Measurements from ENCODE around the gene ALS2CL.
A peak's percentile ranks its signal among the peaks of the same experiment; 100 is the strongest.

The ALS2CL gene

DNA sequence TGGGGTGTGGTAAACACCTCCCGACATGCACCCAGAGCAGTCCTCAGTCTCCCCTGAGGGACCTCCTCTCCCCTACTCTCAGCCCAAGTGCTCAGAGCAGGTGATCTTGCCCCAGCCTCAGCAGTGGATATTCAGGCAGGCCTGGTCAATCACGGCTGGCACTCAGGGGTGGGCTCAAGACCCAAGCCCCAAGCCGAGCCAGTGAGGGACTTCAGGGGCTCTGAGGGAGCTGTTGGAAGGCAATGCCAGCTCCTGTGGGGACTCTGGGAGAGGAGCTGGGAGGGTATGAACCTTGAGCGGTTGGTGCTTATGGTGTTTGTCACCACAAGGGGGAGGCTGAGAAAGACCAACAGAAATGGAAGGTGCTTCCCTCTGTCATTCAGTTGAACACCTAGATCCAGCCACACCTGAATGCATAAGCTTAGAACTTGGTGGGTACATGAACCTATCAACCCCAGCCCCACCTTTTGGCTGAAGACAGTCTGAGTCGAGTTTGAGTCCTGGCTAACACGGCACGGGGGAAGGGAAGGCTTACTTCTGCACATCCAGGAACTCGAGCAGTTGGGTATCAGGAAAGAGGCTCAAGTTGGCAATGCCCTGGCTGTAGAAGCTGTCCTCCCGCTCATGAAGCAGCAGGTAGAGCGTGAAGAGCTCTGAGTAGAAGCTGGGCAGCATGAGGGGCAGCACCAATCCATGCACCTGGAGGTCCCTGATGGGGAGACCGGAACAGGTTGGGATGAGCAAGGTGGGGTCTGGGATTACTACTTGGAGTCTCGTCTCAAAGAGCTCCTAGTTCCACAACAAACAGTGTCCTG, 19.2 kb downstream of the ALS2CL start:
- no peak for DNase-seq (ENCODE audit: extremely low read depth, low read depth)
- H3K4me3 ChIP-seq (replicated peaks; ENCODE audit: low read depth, low read length): no peak overlapping the region
- TF ChIP-seq, protein P1, sequence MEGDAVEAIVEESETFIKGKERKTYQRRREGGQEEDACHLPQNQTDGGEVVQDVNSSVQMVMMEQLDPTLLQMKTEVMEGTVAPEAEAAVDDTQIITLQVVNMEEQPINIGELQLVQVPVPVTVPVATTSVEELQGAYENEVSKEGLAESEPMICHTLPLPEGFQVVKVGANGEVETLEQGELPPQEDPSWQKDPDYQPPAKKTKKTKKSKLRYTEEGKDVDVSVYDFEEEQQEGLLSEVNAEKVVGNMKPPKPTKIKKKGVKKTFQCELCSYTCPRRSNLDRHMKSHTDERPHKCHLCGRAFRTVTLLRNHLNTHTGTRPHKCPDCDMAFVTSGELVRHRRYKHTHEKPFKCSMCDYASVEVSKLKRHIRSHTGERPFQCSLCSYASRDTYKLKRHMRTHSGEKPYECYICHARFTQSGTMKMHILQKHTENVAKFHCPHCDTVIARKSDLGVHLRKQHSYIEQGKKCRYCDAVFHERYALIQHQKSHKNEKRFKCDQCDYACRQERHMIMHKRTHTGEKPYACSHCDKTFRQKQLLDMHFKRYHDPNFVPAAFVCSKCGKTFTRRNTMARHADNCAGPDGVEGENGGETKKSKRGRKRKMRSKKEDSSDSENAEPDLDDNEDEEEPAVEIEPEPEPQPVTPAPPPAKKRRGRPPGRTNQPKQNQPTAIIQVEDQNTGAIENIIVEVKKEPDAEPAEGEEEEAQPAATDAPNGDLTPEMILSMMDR (IDR thresholded peaks at IDR 0.05; ENCODE audit: low read depth, low read length, missing control alignments): peak; percentile 48

DNA sequence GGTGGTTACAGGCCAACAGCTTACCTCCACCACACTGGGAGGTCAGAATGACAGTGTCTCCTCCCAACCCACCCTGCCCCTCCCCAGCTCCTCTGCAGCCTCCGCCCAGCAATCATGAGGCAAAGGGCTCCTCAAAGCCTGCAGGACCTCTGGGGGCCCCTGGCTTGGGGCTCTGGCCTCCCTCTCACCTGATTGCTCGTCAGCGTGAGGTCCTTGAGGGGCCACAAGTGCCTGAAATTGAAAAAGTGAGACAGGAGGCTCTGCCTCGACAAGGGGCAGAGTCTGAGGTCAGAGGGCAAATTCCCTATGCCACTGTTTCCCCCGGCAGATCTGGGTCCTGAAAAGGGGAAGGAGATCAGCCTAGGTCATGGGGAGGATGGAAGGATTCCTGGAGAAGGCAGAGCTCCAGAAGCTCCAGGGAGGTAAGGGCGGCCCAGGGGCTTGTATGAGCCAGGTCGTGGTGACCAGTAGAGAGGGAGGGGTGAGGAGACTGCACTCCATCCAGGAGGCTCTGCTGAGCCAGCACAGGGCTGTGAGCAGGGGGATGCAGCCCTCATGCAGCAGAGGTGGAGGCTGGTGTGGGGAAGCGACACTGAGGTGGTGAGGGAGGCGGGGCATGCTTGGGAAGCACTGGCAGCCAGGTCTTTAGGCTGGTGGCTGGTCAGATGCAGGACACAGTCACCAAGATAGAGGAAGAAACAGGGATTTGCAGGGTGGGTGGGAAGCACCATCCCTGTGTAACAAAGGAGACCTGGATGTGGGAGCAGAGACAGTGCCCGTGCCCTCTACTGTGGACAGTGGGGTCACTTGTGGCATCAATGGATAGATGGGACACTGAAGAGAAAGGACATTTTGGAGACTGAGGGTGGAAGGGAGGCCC, 20.1 kb downstream of the ALS2CL start:
- TF ChIP-seq, protein P1 (IDR thresholded peaks at IDR 0.05; ENCODE audit: low read depth, low read length, missing control alignments): no peak
- H3K4me3 ChIP-seq (replicated peaks; ENCODE audit: low read depth, low read length): no peak overlapping the region
- no peak for DNase-seq (ENCODE audit: extremely low read depth, low read depth)

DNA sequence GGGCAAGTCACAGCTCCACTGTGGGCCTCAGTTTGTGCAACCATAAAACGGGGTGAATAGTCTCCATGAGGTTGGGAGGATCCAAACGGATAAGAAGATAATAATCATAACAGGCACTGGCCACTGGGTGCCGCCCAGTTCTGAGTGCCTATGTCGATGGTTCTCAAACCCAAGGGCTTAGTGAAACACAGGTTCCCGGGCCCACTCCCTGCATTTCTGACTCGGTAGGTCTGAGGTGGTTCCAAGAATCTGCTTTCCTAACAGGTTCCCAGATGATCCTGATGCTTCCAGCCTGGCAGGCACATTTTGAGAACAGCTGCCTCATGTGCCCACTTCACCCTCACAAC, 21.2 kb downstream of the ALS2CL start:
- DNase-seq (ENCODE audit: extremely low read depth, low read depth): no peak
- H3K4me3 ChIP-seq (replicated peaks; ENCODE audit: low read depth, low read length): no peak overlapping the region
- TF ChIP-seq, protein P1 (IDR thresholded peaks at IDR 0.05; ENCODE audit: low read depth, low read length, missing control alignments): no peak

DNA sequence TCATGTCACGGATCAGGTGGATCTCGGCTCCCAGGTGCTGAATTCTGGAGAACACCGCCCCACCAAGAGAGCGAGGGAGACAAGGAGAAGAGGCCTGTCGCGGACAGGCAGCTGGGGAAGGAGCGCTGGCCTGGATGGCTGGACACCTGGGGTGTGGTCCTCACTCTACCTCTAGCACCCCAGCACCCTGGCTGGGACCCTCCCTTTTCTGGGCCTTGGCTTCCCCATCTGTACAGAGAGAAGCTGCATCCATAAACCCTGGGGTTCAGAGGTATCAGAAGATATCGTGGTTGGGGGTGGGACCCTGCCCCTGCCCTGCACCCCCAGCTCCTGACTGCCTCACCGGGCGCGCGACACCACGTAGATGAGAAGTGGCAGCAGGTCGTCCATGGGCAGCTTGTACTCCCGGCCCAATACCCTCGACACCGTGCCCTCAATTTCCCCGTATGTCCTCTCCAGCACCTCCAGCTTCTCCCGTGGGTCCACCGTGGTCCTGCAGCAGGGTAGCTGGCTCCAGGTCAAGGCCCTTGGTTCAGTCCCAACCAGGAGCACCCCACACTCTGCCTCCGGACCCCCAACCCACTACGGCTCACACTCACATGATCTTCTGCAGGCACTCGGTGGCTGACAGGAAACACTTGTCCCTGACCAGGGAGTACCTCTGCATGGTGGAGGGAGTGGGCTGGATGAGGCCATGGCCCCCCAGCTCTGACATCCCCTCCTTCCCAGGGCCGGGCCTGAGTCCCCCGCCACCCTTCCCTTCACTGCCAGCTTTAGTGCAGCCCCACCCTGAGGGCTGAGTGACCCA, 21.7 kb downstream of the ALS2CL start:
- DNase-seq (ENCODE audit: extremely low read depth, low read depth): no peak
- H3K4me3 ChIP-seq (replicated peaks; ENCODE audit: low read depth, low read length): no peak overlapping the region
- TF ChIP-seq, protein P1 (IDR thresholded peaks at IDR 0.05; ENCODE audit: low read depth, low read length, missing control alignments): no peak

DNA sequence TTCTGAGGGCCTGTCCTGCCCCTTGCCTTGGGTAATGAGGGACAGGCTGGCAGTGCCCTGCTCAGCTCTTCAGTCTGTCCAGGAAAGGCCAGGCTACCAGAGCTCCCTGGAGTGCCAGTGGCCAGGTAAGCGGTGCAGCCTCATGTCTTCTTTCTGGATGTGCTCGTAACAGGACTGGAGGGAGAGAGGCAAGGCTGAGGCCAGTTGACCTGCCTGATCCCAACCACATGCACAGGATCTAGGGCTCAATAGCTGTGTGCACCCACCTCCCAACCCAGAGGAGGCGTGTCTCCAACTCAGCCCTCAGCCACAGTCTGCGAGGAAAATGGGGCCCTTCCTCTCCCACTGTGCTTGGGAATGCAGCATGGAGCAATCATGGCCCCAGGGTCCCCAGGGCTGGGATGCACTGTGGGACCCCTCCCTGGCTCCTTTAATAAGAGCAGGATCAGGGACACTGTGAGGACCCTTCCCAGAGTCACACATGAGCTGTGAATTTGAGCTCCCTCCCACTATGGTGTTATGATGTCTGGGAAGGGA, 22.5 kb downstream of the ALS2CL start:
- no peak for DNase-seq (ENCODE audit: extremely low read depth, low read depth)
- TF ChIP-seq, protein P1 (IDR thresholded peaks at IDR 0.05; ENCODE audit: low read depth, low read length, missing control alignments): no peak
- H3K4me3 ChIP-seq (replicated peaks; ENCODE audit: low read depth, low read length): no peak overlapping the region

Data from HFF-Myc (cell line).